GM12875 (cell line): ENCODE data around the gene ZSWIM8.
"Not testable (repeated sequence)": the region's sequence is repeated elsewhere in the genome, so short reads cannot be mapped to it uniquely, and the experiment has no call there.

Experiments used
- H3K4me3 ChIP-seq: one replicate; pipeline ENCODE4 v1.5.1; 2011; ENCODE audit warnings: low read depth, low read length, control low read depth
- TF ChIP-seq, protein P1 (sequence below): IDR thresholded peaks from 2 replicates; pipeline ENCODE4 v1.5.1; 2011; ENCODE audit warnings: low read depth, mild to moderate bottlenecking, control low read depth, inconsistent platforms, low read length, moderate library complexity, borderline replicate concordance; ENCODE audit not compliant: insufficient read depth

Gene ZSWIM8

DNA sequence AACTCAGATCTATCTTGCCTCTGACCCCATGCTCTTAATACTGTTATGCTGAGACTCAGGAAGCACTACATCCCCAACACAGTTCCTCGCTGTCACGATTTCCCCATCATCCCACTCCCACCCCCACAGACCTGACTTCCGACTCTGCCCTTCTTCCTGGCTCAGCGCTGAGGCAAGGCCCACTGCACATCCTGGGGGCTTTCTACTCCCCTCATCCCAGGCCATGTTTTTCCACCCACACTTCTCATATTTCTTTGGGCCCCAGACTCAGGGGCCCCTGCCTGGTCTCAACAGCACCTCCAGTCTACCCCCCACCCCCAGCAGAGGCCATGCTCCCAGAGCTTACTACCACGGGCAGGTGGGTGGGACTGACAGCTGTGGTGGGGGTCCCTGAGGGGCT lies 33.7 kb downstream of the ZSWIM8 start:
- H3K4me3 ChIP-seq, result no peak overlapping the region
- TF ChIP-seq, protein P1, sequence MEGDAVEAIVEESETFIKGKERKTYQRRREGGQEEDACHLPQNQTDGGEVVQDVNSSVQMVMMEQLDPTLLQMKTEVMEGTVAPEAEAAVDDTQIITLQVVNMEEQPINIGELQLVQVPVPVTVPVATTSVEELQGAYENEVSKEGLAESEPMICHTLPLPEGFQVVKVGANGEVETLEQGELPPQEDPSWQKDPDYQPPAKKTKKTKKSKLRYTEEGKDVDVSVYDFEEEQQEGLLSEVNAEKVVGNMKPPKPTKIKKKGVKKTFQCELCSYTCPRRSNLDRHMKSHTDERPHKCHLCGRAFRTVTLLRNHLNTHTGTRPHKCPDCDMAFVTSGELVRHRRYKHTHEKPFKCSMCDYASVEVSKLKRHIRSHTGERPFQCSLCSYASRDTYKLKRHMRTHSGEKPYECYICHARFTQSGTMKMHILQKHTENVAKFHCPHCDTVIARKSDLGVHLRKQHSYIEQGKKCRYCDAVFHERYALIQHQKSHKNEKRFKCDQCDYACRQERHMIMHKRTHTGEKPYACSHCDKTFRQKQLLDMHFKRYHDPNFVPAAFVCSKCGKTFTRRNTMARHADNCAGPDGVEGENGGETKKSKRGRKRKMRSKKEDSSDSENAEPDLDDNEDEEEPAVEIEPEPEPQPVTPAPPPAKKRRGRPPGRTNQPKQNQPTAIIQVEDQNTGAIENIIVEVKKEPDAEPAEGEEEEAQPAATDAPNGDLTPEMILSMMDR, result no peak

DNA sequence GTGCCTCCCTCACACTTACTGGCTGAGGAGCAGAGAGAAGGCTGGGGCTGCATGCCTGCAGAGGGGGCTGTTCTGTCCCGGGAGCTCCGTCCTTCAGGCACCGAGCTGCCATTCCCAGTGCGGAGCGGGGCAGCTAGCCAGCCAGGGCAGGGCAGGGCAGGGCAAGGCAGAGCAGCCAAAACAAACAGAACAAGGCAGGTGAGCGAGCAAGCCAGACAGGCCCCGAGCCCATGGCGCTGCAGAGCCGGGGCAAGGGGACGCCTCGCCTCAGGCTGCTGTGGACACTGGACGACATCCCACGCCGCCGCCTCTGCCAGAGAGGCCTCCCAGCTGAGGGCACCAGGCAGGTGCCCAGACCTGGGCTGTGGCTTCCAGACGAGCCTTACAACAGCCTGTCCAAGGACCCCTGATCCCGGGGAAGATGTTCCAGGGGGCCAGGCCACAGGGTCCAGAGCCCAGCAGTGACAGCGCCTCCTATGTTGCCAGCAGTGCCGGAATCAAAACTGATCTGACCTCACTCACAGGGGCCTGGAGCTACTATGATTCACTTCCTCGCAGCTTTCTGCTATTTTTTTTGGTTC lies 34.2 kb downstream of the ZSWIM8 start:
- TF ChIP-seq, protein P1, result no peak

DNA sequence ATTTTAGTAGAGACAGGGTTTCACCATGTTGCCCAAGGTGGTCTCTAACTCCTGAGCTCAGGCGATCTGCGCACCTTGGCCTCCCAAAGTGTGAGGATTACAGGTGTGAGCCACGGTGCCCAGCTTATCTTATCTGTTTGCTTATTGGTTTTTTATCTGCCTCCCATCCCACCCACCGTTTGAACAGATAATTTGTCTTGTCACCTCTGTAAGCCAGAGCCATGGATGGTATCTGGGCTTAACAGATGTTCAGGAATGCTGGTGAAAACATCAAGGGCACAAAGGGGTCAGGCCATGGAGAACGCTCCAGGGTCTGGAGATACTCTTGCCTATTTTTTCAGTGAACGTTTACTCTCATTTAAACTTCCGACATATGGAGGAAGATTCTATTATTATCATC lies 38.0 kb downstream of the ZSWIM8 start:
- TF ChIP-seq, protein P1, result no peak

More for the DNA sequence above, 34.2 kb downstream of the ZSWIM8 start:
- H3K4me3 ChIP-seq, result no peak overlapping the region

DNA sequence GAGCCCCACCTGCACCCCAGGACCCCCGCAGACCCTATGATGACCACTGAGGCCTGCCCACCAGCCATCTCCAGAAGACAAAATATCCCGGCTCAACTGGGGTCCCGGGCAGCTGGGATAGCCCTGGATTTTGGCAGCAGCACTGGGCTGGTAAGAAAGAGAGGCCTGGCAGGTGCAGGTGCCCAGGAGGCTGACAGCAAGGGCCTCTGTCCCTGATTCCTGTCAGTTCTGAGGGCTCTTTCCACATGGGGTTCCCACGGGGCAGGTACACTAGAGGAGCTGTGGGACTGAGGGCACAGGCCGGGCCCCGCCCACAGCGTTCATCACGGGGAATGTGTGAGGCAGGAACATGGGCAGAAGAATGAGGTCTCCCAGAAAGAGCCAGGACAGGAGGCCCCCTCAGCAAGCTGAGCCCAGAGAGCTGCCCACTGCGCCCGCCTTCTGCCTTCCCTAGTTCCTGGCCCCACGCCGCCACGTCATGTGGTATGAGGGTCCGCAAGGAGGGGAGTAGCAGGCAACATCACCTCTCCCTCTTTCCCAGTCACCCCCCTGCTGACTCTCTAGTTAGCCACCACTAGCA lies 38.8 kb downstream of the ZSWIM8 start:
- TF ChIP-seq, protein P1, result no peak
- H3K4me3 ChIP-seq, result no peak overlapping the region

More for the DNA sequence above, 38.0 kb downstream of the ZSWIM8 start:
- H3K4me3 ChIP-seq, result no peak overlapping the region

DNA sequence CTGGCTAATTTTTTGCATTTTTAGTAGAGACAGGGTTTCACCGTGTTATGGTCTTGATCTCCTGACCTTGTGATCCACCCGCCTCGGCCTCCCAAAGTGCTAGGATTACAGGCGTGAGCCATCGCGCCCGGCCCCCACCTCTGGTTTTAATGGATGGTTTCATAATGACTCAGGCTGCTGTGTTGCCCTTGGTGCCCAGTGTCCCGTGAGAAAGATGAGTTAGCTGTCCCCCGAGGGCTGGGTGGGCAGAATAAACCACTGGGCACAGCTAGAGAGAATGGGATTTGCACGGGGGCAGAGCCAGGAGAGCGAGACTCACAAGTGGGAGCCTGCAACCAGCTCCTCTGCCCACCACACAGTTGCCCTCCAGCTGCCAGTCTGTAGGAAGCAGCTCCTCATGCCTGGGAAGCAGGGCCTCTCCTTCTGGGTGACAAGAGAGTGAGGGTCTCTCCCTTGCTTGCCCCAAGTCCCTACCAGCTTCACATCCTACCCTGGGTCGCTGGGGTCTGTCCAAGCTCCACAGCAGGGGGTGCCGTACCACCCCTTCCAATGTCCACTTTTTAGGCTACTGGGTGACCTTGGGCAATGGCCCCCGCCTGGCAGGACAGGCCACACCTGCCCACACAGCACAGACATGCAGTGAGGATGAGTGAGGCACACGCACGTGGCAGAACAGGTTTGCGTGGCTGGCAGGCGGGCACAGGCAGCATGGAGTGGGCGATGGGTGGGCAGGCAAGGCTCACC lies 42.1 kb downstream of the ZSWIM8 start:
- TF ChIP-seq, protein P1, result no peak
- no peak overlapping the region for H3K4me3 ChIP-seq

DNA sequence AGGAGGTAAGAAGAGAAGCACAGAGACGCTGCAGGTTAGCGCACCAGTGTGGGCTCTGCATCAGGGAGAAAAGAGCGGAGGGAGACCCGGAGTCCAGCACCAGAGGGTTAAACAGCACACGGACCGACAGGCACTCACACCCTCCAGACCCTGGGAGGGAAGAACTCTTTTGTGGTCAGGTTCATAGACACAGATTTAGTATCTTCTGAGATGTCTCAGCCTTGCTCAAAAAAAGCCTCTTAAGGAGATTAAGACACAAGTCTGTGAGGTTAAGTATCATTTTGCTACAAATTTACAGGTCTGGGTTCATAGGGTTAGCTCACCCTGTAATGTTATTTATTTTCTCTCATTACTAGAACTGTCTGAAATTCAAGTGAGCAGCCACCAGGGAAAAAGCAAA lies 42.8 kb downstream of the ZSWIM8 start:
- TF ChIP-seq, protein P1, result no peak
- no peak overlapping the region for H3K4me3 ChIP-seq

DNA sequence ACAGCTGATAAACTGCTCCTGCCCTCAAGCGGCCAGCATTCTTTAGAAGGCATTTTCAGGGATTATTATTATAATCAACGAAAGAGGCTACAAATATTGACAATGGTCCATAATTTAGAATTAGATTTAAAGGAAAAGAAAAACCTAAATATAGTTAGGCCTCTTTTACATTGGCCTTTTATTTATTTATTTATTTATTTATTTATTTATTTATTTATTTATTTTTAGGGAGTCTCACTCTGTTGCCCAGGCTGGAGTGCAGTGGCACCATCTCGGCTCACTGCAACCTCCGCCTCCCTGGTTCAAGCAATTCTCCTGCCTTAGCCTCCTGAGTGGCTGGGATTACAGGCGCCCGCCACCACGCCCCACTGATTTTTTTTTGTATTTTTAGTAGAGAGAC lies 43.7 kb downstream of the ZSWIM8 start:
- H3K4me3 ChIP-seq, result not testable (repeated sequence)
